Measurements from ENCODE around the gene CD34.

- TF ChIP-seq EZH2phosphoT487 (IDR thresholded peaks at IDR 0.05; ENCODE audit: low read depth) (no peak), CTCF (IDR thresholded peaks at IDR 0.05; ENCODE audit: low read depth, low read length) (no peak)
These were observed 52.6 kb downstream of the CD34 start for GRCh38 chr1:207858281-207858680.
